HPDE6-E6E7 (cell line): ENCODE data around the gene CISD2.
"Not testable (repeated sequence)": the region's sequence is repeated elsewhere in the genome, so short reads cannot be mapped to it uniquely, and the experiment has no call there.

ENCODE experiments used
- DNase-seq: peaks from one replicate; pipeline ENCODE4 v3.0.0; 2011; ENCODE audit warnings: missing footprints; ENCODE audit errors: extremely low spot score

Gene CISD2

DNA sequence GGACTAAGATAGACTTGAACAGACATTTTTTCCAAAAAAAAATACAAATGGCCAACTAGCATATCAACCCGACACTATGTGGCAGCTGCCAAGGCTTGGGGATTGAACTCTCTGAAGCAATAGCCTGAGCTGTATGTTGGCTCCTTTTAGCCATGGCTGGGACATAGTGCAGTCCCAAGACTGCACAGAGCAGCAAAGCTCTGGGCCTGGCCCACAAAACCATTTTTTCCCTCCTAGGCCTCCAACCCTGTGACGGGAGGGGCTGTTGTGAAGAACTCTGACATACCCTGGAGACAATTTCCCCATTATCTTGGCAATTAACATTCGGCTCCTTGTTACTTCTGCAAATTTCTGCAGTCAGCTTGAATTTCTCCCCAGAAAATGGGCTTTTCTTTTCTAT, 50.1 kb downstream of the CISD2 start:
- no peak for DNase-seq

DNA sequence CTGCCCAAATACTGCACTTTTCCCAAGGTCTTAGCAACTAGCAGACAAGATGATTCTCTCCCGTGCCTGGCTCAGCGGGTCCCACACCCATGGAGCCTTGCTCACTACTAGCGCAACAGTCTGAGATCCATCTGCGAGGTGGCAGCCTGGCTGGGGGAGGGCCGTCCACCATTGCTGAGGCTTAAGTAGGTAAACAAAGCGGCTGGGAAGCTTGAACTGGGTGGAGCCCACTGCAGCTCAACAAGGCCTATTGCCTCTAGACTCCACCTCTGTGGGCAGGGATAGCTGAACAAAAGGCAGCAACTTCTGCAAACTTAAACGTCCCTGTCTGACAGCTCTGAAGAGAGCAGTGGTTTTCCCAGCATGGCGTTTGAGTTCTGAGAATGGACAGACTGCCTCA, 50.9 kb downstream of the CISD2 start:
- DNase-seq: not testable (repeated sequence)

DNA sequence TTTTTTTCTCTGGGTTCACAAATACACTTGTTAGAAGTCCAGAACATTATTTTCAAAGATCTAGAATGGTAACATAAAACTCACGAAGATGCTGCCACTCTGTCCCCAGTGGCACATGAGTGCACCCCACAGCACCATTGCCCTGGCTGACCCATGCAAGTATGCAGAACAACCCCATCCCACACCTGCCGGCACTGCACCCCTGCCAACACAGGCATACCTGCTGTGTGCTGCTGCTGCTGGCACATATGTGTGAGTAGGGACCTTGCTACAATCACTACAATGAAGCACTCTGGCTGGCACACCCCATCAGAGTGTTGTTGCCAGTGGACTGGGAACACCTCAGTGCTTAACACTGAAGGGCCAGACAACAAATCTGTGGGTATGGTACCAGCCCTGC, 66.9 kb downstream of the CISD2 start:
- DNase-seq: no peak

DNA sequence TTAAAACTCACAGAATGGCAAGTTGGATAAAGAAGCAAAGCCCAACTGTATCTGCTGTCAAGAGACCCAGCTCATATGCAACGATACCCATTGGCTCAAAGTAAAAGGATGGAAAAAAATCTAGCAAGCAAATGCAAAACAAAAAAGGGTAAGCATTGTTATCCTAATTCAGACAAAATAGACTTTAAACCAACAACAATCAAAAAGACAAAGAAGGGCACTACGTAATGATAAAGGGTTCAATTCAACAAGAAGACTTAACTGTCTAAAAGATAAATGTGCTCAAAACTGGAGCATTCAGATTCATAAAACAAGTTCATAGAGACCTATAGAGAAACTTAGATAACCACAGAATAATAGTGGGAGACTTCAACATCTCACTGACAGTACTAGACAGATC, 69.3 kb downstream of the CISD2 start:
- not testable (repeated sequence) for DNase-seq
